Uterus (tissue), 2 donors: ENCODE results near the gene DOCK1.

ENCODE experiments used
- POLR2A ChIP-seq, 2 donors: fragments of 450-650 bp; IDR thresholded peaks; one replicate each; pipeline ENCODE4 v1.6.1; 2016; ENCODE audit warnings: antibody characterized with exemption in 2 of 2, mild to moderate bottlenecking in 1 of 2, moderate library complexity in 1 of 2
- TF ChIP-seq, protein P1 (sequence below), 4 experiments: fragments of 200-600 bp in 2 of 4; fragments of 450-650 bp in 2 of 4; sonication (generic) in 2 of 4; IDR thresholded peaks; one replicate each; pipeline ENCODE4 v1.5.1; 2016 to 2019; ENCODE audit warnings: antibody characterized with exemption in 4 of 4, mild to moderate bottlenecking in 2 of 4, moderate library complexity in 1 of 4

DNA sequence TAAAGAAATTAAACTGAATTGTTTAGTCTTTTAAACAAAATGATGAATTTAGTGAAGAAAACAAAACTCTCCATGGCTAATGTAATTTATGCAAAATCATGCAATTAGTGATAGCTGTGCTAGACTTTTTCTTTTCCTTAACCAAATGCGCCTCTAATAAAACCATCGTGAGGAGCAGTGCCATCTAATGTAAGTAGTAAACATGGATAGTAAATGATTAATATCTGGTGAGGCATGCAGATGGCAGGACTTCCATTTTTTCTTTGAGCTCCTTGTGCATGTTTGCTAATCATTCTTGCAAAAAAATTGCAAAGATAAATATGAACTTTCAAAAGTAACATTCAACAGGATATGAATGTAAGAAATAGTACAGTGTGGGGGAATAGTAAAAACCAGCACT lies 288.9 kb downstream of the DOCK1 start:
- TF ChIP-seq, protein P1, sequence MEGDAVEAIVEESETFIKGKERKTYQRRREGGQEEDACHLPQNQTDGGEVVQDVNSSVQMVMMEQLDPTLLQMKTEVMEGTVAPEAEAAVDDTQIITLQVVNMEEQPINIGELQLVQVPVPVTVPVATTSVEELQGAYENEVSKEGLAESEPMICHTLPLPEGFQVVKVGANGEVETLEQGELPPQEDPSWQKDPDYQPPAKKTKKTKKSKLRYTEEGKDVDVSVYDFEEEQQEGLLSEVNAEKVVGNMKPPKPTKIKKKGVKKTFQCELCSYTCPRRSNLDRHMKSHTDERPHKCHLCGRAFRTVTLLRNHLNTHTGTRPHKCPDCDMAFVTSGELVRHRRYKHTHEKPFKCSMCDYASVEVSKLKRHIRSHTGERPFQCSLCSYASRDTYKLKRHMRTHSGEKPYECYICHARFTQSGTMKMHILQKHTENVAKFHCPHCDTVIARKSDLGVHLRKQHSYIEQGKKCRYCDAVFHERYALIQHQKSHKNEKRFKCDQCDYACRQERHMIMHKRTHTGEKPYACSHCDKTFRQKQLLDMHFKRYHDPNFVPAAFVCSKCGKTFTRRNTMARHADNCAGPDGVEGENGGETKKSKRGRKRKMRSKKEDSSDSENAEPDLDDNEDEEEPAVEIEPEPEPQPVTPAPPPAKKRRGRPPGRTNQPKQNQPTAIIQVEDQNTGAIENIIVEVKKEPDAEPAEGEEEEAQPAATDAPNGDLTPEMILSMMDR (IDR thresholded peaks at IDR 0.05), result no peak
- no peak for TF ChIP-seq POLR2A (IDR thresholded peaks at IDR 0.05)
